ENCODE measurements around the gene PPM1J. TPM values are rescaled to one million over a fixed set of nuclear protein-coding genes. Genes with fewer than 3 reads are reported as not detected.

Gene PPM1J
- total and polyA plus RNA-seq, 2 experiments from 2014 or later: 0.54 to 1.5 TPM

DNA sequence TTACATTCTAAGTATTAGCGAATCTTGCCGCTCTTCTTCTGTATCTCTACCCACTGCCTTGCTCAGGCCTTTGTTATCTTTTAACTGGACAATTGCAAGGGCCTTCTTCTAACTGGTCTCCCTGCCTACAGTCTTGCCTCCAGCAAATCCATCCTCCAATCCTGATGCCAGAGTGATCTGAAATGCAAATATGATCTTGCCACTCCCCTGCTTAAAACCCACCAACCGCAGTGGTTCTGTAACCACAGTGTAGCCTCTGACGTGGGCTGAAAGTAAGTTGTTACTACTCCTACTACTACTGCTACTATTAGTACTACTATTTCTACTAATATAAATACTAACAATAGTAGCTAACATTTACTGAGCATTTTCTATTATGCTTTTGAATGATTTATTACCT lies 28.3 kb downstream of the PPM1J start:
- WGBS, 2 experiments (ENCODE audit: low coverage in 1 of 2, low lambda C conversion rate in 2 of 2, missing lambda C conversion rate in 2 of 2): 96 to 100% methylated on average over 4 of the region's 4 CpGs
- no peaks in the 10 kb centered on the region for H3K36me3 ChIP-seq (ENCODE audit: low read depth)
- no peak overlapping the region for H2AFZ ChIP-seq
- H4K20me1 ChIP-seq (ENCODE audit: insufficient read depth): no peaks in the 10 kb centered on the region
- H3K9me2 ChIP-seq (ENCODE audit: insufficient read depth): no peaks in the 10 kb centered on the region
- no peak for DNase-seq
- in situ Hi-C loops (cut with MboI): no loop called here
- H3K4me1 ChIP-seq (ENCODE audit: insufficient read depth): peaks cover 5% of the 10 kb centered on the region
- no peak overlapping the region for H3K4me3 ChIP-seq
- no peaks in the 10 kb centered on the region for H3K9me3 ChIP-seq (ENCODE audit: low read depth)
- H3K9ac ChIP-seq: no peak overlapping the region
- H3K27ac ChIP-seq: no peak overlapping the region
- no peaks in the 10 kb centered on the region for H3K27me3 ChIP-seq (replicated peaks; ENCODE audit: insufficient read depth)
- H3F3A ChIP-seq (ENCODE audit: insufficient read depth): peaks cover 12% of the 10 kb centered on the region
- H3K4me2 ChIP-seq (ENCODE audit: unreplicated experiment): no peak overlapping the region
- TF ChIP-seq EZH2 (IDR thresholded peaks at IDR 0.05; ENCODE audit: insufficient read depth, poor library complexity, severe bottlenecking) (no peak), EZH2phosphoT487 (IDR thresholded peaks at IDR 0.05; ENCODE audit: insufficient read depth, low read depth) (no peak)
- H3K79me2 ChIP-seq (ENCODE audit: insufficient read depth): peaks cover 17% of the 10 kb centered on the region; the same call in 1 of the 2 replicates

DNA sequence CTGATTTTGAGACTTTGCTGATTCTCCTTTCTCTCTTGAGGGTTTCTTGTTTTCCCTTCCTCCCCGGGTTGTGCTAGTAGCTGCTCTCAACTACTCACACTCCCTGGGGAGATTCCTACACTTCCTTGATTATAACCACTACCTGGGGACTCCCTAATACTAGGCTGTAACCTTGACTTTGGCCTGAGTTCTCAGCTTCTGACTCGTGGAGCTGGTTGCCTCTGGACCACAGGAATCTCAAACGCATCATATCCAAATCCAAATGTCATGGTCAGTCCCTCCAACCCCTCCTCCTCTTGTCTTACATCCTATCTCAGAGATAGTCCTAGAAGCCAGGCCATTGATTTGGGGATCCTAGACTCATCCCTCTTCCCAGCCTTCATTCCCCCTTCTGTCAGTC lies 28.7 kb downstream of the PPM1J start:
- no peak overlapping the region for H3K27ac ChIP-seq
- in situ Hi-C loops (cut with MboI): no loop called here
- no peaks in the 10 kb centered on the region for H3K9me3 ChIP-seq (ENCODE audit: low read depth)
- peaks cover 12% of the 10 kb centered on the region for H3F3A ChIP-seq (ENCODE audit: insufficient read depth)
- no peaks in the 10 kb centered on the region for H3K36me3 ChIP-seq (ENCODE audit: low read depth)
- H4K20me1 ChIP-seq (ENCODE audit: insufficient read depth): no peaks in the 10 kb centered on the region
- no peak for TF ChIP-seq EZH2 (IDR thresholded peaks at IDR 0.05; ENCODE audit: insufficient read depth, poor library complexity, severe bottlenecking)
- TF ChIP-seq EZH2phosphoT487 (IDR thresholded peaks at IDR 0.05; ENCODE audit: insufficient read depth, low read depth): no peak
- H2AFZ ChIP-seq: no peak overlapping the region
- no peak for DNase-seq
- no peak overlapping the region for H3K4me2 ChIP-seq (ENCODE audit: unreplicated experiment)
- no peaks in the 10 kb centered on the region for H3K27me3 ChIP-seq (replicated peaks; ENCODE audit: insufficient read depth)
- H3K4me1 ChIP-seq (ENCODE audit: insufficient read depth): peaks cover 5% of the 10 kb centered on the region
- 49 to 65% methylated on average over 3 of the region's 3 CpGs for WGBS, 2 experiments (ENCODE audit: low coverage in 1 of 2, low lambda C conversion rate in 2 of 2, missing lambda C conversion rate in 2 of 2)
- peaks cover 20% of the 10 kb centered on the region; the same call in 1 of the 2 replicates for H3K79me2 ChIP-seq (ENCODE audit: insufficient read depth)
- no peaks in the 10 kb centered on the region for H3K9me2 ChIP-seq (ENCODE audit: insufficient read depth)
- H3K4me3 ChIP-seq: no peak overlapping the region
- H3K9ac ChIP-seq: no peak overlapping the region

DNA sequence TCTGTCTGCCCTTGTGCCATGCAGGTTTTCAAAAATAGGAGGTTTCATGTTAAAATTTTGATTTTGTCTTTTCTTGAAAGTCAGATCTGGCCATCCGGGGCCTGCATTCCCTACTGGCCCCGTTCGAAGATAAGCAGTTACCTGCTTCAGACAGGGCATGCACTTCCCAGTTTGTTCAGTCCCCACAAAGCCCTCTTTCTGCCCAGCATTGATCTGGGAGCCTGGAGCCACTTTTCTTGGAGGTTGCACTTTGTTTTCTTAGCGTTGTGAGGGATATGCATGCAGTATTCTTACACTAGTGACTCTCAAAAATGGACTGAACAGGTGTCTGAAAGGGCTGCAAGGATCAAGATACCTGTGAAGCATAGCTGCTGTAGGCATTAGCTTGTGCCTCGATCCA lies 29.2 kb downstream of the PPM1J start:
- Histone ChIP-seq H3K9ac (no peak overlapping the region), H3K9me2 (ENCODE audit: insufficient read depth) (no peaks in the 10 kb centered on the region), H3K27ac (no peak overlapping the region), H3K9me3 (ENCODE audit: low read depth) (no peaks in the 10 kb centered on the region), H3K4me2 (ENCODE audit: unreplicated experiment) (no peak overlapping the region), H3K36me3 (ENCODE audit: low read depth) (no peaks in the 10 kb centered on the region), H3F3A (ENCODE audit: insufficient read depth) (peaks cover 7% of the 10 kb centered on the region), H3K4me3 (no peak overlapping the region), H3K27me3 (replicated peaks; ENCODE audit: insufficient read depth) (no peaks in the 10 kb centered on the region), H3K4me1 (ENCODE audit: insufficient read depth) (peaks cover 3% of the 10 kb centered on the region), H4K20me1 (ENCODE audit: insufficient read depth) (no peaks in the 10 kb centered on the region), H3K79me2 (ENCODE audit: insufficient read depth) (peaks cover 22% of the 10 kb centered on the region), H2AFZ (no peak overlapping the region)
- no peak for DNase-seq
- in situ Hi-C loops (cut with MboI): no loop called here
- TF ChIP-seq EZH2 (IDR thresholded peaks at IDR 0.05; ENCODE audit: insufficient read depth, poor library complexity, severe bottlenecking): no peak
- TF ChIP-seq EZH2phosphoT487 (IDR thresholded peaks at IDR 0.05; ENCODE audit: insufficient read depth, low read depth): no peak
- WGBS, 2 experiments (ENCODE audit: low coverage in 1 of 2, low lambda C conversion rate in 2 of 2, missing lambda C conversion rate in 2 of 2): 89 to 97% methylated on average over 5 of the region's 5 CpGs

DNA sequence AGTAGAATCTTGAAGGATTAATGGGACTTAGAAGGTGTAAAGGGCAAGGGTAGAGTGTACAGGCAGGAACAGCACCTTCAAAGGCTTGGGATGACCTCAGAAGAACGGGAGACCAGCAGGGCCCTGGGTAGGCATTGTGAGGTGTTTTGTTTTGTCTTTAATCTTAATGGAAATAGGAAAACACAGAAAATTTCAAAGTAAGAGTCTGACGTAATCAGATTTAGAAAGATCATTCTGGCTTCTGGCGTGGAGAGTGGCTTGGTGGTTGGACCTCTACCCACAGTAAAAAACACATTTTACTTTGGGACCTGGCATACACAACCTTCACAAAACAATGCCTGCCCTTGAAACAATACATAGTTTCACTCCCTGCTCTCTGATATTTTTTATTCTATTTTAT lies 36.5 kb downstream of the PPM1J start:
- peaks cover 45% of the 10 kb centered on the region for H3K79me2 ChIP-seq (ENCODE audit: insufficient read depth)

DNA sequence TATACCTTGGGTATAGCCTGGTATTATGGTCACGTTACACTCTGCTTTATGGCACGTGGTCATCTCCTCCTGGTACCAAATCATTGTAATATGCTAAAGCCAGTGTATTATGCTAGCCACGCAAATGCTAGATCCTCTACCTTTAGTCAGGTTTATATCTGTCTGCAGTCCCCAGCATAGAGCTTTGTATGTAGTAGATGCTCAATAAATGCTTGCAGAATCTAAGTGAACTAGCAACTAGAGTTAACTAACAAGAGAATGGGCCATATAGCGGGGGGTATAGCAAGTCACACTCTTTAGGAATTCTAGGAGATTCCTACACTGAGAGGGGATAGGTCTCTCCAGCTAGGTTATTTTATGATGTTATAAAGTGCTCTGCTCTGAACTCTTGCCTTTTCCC lies 37.6 kb downstream of the PPM1J start:
- Histone ChIP-seq H3K9me3 (ENCODE audit: low read depth) (no peaks in the 10 kb centered on the region), H3F3A (ENCODE audit: insufficient read depth) (peaks cover 16% of the 10 kb centered on the region), H3K27ac (no peak overlapping the region), H2AFZ (no peak overlapping the region), H3K9me2 (ENCODE audit: insufficient read depth) (no peaks in the 10 kb centered on the region), H3K4me2 (ENCODE audit: unreplicated experiment) (no peak overlapping the region), H3K4me1 (ENCODE audit: insufficient read depth) (peaks cover 13% of the 10 kb centered on the region), H4K20me1 (ENCODE audit: insufficient read depth) (no peaks in the 10 kb centered on the region), H3K4me3 (no peak overlapping the region), H3K9ac (no peak overlapping the region), H3K27me3 (replicated peaks; ENCODE audit: insufficient read depth) (no peaks in the 10 kb centered on the region), H3K36me3 (ENCODE audit: low read depth) (0 out of 2 replicates have a peak, but pooled peaks cover 8% of the 10 kb centered on the region), H3K79me2 (ENCODE audit: insufficient read depth) (peaks cover 41% of the 10 kb centered on the region)
- 93 to 100% methylated on average over 4 of the region's 4 CpGs for WGBS, 2 experiments (ENCODE audit: low coverage in 1 of 2, low lambda C conversion rate in 2 of 2, missing lambda C conversion rate in 2 of 2)
- in situ Hi-C loops (cut with MboI): no loop called here
- TF ChIP-seq EZH2phosphoT487 (IDR thresholded peaks at IDR 0.05; ENCODE audit: insufficient read depth, low read depth) (no peak), EZH2 (IDR thresholded peaks at IDR 0.05; ENCODE audit: insufficient read depth, poor library complexity, severe bottlenecking) (no peak)
- DNase-seq: no peak

More for the DNA sequence above, 36.5 kb downstream of the PPM1J start:
- DNase-seq: no peak
- Histone ChIP-seq H3K27me3 (replicated peaks; ENCODE audit: insufficient read depth) (no peaks in the 10 kb centered on the region), H4K20me1 (ENCODE audit: insufficient read depth) (no peaks in the 10 kb centered on the region), H3K9me2 (ENCODE audit: insufficient read depth) (no peaks in the 10 kb centered on the region), H3K9ac (no peak overlapping the region), H3K4me2 (ENCODE audit: unreplicated experiment) (no peak overlapping the region), H3F3A (ENCODE audit: insufficient read depth) (peaks cover 5% of the 10 kb centered on the region; the same call in 1 of the 2 replicates), H3K36me3 (ENCODE audit: low read depth) (no peaks in the 10 kb centered on the region), H2AFZ (no peak overlapping the region), H3K4me1 (ENCODE audit: insufficient read depth) (peaks cover 5% of the 10 kb centered on the region; the same call in 1 of the 2 replicates), H3K27ac (no peak overlapping the region), H3K4me3 (no peak overlapping the region), H3K9me3 (ENCODE audit: low read depth) (no peaks in the 10 kb centered on the region)
- 72 to 87% methylated on average over 3 of the region's 3 CpGs for WGBS, 2 experiments (ENCODE audit: low coverage in 1 of 2, low lambda C conversion rate in 2 of 2, missing lambda C conversion rate in 2 of 2)
- TF ChIP-seq EZH2phosphoT487 (IDR thresholded peaks at IDR 0.05; ENCODE audit: insufficient read depth, low read depth) (no peak), EZH2 (IDR thresholded peaks at IDR 0.05; ENCODE audit: insufficient read depth, poor library complexity, severe bottlenecking) (no peak)
- in situ Hi-C loops (cut with MboI): no loop called here
